ENCODE measurements around the gene LRRIQ4.

The LRRIQ4 gene

DNA sequence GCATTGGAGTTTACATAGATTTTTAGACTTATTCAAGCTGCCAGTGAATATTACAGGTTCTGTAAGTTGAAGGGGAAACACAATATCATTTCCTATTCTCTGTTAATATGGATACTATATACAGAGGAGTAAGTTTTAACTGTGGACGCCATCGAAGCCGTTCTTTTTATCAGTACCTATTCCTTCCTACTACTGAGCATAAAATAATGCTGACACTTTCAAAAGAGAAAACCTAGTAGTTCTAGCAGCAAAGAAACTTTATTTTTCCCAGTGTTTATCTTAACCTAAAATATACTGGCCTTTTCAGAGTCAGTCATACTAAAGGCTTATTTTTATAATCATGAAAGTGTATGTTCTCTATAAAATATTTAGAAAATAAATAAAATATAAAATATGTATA lies 42.8 kb downstream of the LRRIQ4 start:
- DNase-seq (ENCODE audit: low read depth, low spot score) = no peak

DNA sequence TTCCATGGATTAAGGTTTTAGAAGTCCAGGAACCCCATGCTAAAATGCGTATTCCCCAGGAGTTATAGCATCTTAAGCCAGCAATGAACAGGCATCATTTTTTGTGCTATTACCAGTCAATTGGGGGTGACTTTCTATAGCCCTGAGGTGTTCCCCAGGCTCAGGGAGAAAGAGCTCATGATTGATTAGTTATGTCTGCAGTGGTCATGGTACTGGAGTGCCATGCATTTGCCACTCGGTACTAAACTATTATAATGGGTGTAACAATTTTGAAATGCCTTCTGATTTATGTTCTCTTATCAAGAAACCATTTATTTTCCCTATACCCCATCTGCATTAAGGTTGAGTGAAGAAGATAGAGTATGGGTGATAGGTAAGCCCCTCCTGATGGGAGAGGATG lies 45.1 kb downstream of the LRRIQ4 start:
- DNase-seq (ENCODE audit: low read depth, low spot score) = no peak

DNA sequence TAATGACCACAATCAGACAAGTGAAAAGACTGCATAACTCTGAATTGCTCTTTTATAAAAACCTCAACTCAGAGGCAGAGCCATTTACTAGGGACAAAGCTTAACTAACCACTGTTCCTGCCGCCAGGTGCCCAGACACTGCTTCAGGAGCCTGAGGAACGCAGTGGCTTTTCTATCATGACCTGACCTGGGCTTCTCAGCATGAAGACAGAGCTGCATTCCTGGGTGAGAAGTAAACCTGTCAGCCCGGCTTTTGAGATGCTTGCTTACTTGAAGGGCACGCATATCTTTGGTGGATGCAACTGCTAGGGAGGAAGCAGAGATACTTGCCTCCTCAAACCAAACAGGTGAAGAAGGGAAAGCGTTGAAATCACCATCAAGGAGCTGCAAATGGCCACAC lies 49.2 kb downstream of the LRRIQ4 start:
- no peak for DNase-seq (ENCODE audit: low read depth, low spot score)

DNA sequence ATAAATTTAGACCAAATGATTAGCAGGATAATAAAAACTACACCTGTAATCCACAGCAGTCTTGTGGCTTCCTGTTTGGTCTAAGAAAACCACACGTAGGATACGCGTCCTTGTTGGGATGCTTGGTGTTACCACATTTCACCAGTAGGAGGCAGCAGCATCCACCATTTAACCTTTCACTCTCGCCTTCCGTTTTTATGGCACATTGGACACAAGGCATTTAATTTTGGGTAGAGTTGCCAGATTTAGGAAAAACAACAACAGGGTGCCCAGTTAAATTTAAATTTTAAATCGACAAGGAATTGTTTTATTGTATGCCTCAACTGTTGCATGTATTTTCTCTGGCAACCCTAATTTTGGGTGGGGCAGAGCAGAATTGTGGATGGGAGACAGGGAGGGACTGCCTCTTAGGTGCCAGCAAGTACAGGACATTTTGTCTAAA lies 50.8 kb downstream of the LRRIQ4 start:
- DNase-seq (ENCODE audit: low read depth, low spot score) = peak; percentile 41

DNA sequence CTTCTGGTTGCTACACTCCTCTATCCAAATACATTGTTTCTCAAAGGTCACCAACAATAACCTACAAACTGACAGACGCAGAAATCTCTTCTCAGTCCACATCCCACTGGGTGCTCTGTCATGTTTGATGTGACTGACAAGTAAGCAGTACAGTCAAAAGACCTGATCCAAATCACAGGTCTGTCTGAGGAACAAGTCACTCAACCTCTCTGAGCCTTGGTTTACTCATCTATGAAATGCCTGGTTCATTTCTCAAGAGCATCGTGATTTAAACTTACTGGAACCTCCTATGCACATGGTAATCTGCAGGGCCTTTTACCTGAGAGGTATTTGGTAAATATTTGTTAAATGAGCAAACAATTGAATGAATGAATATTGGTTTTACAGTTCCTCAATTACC lies 51.6 kb downstream of the LRRIQ4 start:
- DNase-seq (ENCODE audit: low read depth, low spot score) = no peak

DNA sequence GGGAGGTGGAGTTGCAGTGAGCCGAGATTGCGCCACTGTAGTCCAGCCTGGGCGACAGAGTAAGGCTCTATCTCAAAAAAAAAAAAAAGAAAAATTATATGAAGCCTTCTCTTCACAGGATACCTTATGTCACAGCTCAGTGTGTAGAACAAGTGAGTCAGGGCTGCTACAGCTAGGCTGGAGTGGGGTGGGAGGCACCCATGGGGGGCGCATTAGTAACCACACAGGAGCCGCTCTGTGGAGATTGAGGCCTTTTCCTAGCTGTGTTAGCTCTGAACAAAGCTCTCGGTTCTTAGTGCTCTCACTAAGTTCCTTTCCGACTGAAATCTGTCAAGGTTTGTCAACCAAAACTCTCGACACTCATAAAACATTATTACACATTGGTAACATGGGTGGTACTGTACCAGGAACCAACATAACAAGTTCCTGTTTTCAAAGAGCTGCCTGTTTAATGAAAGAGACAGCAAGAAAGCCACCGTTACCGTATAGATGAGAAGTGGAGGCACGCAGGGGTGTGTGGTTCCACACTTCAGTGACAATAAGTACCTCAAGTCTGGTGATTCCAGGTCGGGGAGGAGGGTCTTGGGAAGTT lies 52.6 kb downstream of the LRRIQ4 start:
- DNase-seq (ENCODE audit: low read depth, low spot score) = no peak

DNA sequence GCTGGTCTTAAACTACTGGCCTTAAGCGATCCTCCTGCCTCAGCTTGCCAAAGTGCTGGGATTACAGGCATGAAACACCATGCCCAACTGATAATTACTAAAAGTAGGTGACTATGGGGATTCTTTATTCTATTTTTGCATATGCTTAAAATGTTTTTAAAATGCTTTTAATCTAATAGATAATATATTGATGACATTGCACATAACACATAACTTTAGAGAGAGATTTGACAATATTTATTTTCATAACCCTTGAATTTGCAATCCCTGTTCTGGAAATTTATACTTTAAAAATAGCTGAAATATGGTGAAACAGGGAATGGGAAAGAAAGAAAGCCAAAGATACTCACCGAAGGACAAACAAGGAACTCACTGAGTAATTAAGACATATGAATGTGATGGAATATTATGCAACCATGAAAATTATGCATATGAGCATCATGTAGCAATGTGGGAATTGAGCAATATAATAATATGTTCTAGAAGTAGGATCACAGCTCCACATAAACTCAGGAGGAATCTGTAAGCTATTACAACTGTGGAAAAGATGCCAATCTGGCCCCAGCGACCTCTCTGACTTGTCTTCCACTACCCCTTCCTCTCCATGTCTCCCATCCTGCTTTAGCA lies 55.0 kb downstream of the LRRIQ4 start:
- DNase-seq (ENCODE audit: low read depth, low spot score) = no peak

DNA sequence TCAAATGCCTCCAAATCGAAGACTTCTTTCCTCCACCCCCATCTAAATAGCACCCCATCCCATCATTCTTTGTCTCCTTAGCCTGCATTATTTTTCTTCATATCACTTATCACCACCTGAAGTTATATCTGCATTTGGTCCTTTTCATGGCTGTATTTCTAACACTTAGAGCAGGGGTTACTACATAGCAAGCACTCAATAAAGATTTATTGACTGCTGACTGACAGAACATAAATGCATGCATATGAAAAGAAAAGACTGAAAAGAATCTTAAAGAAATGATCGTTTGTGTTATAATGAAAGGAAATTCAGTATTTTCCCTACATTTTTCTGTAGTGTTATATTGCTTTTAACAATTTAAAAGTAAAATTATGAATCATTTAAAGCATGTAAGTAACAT lies 55.7 kb downstream of the LRRIQ4 start:
- no peak for DNase-seq (ENCODE audit: low read depth, low spot score)

DNA sequence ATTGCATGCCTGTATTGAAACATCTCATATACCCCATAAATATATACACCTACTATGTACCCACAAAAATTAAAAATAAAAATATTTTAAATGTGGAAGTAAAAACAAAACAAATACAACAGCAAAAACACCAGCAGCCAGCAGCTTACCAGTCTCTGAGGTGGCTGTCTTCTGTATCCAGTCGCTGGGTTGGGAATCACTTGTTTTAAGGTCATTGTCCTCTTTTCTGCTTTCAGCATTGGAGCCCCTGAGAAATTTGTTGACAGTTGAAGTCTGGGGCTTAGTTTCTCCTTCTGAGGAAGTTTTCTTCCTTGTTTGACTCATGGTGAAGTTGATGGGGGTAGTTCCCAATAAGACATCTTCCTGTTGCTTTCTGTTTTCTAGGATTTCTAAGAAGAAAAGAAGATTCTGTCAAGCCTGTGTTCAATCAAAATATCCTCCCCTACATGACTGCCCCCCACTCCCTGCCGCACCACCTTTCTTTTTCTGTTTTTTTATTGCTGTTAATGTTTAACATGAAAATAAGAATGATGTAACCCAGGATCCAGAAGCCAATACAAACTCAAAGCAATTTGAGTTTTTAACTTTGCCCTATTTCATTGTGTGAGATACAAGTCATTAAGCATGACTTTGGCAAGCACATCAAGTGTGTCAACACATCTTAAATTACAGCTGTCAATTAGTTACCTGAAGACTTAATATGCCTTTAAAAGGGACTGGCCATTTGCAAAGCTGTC lies 57.0 kb downstream of the LRRIQ4 start, which contains the start of gene LRRC31:
LRRC31 (minus strand) TSS at position 452 of the 737 bp plus-strand sequence; CDS start at position 324, 128 bp downstream.
- no peak for DNase-seq (ENCODE audit: low read depth, low spot score)

DNA sequence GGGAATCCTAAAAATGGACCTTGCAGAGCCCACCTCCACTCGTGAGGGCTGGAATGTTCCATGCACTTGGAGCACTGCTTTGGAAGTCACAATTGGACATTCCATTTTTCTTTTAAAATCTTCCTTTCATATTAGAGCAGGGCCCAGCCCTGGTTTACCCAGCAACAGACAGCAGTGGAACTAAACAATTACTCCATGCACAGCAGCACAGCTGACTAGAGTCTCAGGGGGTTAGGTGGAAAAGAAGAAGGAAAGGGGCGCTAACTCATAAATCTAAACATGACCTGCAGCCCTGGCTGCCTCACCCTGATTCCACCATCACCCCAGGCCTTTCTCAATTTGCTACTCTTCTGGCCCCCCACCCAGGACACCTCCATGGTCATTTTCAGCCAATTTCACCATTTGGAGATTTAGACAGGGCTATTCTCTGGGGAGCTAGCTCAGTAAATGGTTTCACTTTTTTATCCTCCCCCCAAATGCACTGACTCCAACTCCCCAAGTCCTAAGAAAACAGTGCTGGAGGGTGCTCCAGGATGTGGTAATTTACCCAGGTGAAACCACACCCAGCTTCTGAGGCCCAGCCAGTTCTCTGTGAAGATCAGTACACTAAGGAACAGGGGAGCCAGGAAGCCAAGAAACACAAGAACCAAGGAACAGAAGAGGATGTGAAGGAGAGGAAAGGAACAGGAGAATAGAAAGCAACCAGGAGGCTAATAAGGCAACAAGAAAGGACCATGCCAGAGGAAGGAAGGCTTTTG lies 58.6 kb downstream of the LRRIQ4 start:
- DNase-seq (ENCODE audit: low read depth, low spot score) = no peak

DNA sequence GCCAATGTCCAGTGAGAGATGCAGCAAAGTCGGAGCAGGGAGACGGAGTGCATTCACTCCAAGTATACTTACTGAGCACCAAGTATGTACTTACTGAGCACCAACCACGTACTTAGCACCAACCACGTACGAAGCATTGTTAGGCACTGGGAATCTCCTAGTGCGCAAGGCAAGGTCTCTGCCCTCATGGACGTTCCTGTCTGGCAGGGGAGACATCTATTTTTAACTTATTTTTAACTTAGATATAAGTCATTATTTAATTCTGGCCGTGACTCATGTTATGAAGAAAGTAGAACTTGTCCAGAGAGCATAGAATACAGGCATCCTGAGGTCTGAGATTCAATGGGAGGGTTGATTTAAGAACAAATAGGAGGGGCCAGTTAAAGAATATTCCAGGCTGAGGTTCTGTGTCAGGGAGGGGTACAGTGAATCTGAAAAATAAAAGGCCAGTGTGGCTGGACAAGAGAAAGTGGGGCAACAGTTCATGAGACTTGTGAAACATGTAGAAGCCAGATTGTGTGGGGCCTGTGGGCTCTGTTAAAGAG lies 66.4 kb downstream of the LRRIQ4 start:
- DNase-seq (ENCODE audit: low read depth, low spot score) = no peak

DNA sequence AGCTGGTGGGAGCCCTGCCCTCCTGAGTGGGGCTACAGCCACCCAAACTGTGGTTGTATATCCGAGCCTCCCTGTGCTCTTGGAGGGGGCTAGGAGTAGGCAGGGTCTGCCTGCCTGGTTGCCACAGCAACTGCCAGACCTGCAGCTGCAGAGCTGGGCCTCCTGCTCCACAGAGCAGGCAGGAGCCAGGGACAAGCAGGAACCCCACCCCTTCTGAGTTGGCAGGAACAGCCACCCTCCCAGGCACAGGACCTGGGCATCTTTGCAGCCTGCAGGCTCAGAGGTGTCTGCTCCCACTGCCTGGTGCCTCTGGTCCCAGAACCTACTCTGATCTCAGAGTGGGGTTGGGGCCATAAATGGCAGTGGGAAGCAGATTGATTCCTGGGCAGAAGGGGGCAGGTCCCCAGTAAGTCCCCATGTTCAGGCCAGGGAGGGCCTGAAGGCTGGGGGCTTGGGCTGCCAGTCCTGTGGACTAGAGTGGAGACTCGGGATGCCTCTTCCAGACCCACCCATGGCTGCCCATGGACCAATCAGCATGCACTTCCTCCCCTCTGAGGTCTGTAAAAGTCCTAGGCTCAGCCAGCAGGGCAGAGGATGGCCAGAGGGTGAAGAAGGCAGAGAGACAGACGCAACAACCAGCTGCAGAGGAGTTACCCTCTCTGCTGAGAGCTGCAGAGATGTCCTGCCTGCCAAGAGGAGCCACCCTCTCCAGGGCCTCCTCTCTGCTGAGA lies 67.3 kb downstream of the LRRIQ4 start:
- DNase-seq (ENCODE audit: low read depth, low spot score) = no peak

DNA sequence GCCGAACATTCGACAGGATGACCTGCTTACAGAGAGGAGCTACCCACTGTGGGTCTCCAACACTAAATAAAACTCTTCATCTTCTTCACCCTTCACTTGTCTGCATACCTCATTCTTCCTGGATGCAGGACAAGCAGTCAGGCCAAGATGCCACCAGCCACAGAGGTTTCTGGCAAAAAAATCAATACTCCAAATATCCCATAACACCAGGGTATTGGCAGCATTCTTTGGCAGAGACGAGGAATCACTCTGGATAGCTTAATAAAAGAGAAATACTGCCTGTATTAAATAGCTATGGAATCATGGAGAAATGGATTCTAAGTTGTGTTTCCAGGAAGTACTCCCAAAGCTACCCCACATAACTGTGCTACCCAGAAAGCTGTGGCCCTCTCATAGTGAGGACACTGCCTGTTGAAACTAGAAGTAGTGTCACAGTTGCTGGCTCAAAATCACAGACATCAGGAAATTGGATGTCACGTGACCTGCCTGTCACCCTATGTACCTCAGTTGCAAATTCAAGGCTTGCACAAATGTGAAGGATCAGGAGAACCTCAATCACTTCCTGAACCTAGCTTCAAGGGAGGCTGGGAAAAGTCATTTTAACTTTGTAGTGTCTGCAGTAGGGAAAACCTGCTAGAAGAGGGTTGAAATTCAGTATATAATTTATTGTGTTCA lies 68.0 kb downstream of the LRRIQ4 start:
- DNase-seq (ENCODE audit: low read depth, low spot score) = no peak

DNA sequence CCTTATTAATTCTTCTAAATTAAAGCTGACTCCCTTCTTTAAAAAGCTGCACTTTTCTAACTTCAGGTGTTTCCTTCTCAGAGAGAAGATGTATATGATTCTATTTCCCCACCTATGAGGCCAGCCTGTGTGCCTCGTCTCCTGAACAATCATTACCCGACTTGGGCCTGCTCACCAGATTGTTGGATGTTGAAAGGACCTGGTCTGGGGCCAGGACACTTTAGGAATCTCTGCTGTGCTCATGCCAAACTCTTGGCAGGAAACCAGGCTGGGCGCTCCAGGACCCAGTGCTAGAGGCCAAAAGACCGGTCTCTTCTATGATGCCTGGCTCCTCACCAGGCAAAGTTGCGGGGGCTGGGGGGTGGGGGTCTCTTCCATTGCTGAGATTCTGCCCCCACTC lies 74.0 kb downstream of the LRRIQ4 start:
- no peak for DNase-seq (ENCODE audit: low read depth, low spot score)
